HFFc6 (cell line): Measurements from ENCODE around the gene PNPLA6. TPM values are rescaled to one million over a fixed set of nuclear protein-coding genes. Genes with fewer than 3 reads are reported as not detected.

ENCODE experiments used
- DNase-seq: peaks from one replicate; pipeline ENCODE4 v3.0.0-alpha.2; 2018
- H3K27ac Mint-ChIP-seq: 2 replicates; pipeline ENCODE4 v1.8.0; 2020; ENCODE audit warnings: mild to moderate bottlenecking, mixed read lengths
- H3K27me3 Mint-ChIP-seq: 2 replicates; pipeline ENCODE4 v1.8.0; 2021; ENCODE audit warnings: mild to moderate bottlenecking, moderate library complexity, mixed read lengths; ENCODE audit not compliant: insufficient read depth
- H3K36me3 Mint-ChIP-seq: 2 replicates; pipeline ENCODE4 v1.8.0; 2021; ENCODE audit warnings: low read depth, mixed read lengths
- H3K4me1 Mint-ChIP-seq: 2 replicates; pipeline ENCODE4 v1.8.0; 2020; ENCODE audit warnings: low read depth, mixed read lengths
- H3K4me3 Mint-ChIP-seq: 2 replicates; pipeline ENCODE4 v1.8.0; 2020; ENCODE audit warnings: mild to moderate bottlenecking, moderate library complexity, mixed read lengths
- H3K9me3 Mint-ChIP-seq: 2 replicates; pipeline ENCODE4 v1.8.0; 2020; ENCODE audit warnings: mild to moderate bottlenecking, mixed read lengths
- CTCF ChIP-seq: fragments of 200-600 bp; sonication (generic); IDR thresholded peaks from 2 replicates; pipeline ENCODE4 v1.5.0; 2021; ENCODE audit warnings: antibody characterized with exemption, mild to moderate bottlenecking
- total RNA-seq, 6 experiments: library from RNA; stranded (reverse); fragmentation: NEBNext Ultra II Directional; extraction: Animal tissue kit (Norgen Biotek cat#: 25700); gene quantifications; 2 replicates in 1 of 6; 3 replicates in 5 of 6; pipeline ENCODE4 v1.2.3, GENCODE V29; 2021

PNPLA6 gene
- total RNA-seq, 6 experiments from 2014 or later = 123 to 157 (median 138) TPM

- Mint-ChIP-seq H3K9me3 (no peaks in the 10 kb centered on the region), H3K27me3 (peaks cover 26% of the 10 kb centered on the region), H3K36me3 (no peaks in the 10 kb centered on the region), H3K4me1 (no peaks in the 10 kb centered on the region), H3K4me3 (no peak within 1 kb of the TSS), H3K27ac (no peak within 1 kb of the TSS)
- DNase-seq = no peak
- no peak for TF ChIP-seq CTCF
Observed at GRCh38 chr19:7595466-7596133, 60.1 kb downstream of the PNPLA6 start, which contains the start of gene CAMSAP3. TSS of gene CAMSAP3 (plus strand) at chr19:7595863. CDS start at chr19:7596003, 140 bp downstream.

GRCh38 chr19:7596211-7596937 is 60.9 kb downstream of the PNPLA6 start:
- no peak for DNase-seq
- Mint-ChIP-seq H3K4me3 (no peak overlapping the region), H3K9me3 (no peaks in the 10 kb centered on the region), H3K36me3 (no peaks in the 10 kb centered on the region), H3K27me3 (peaks cover 26% of the 10 kb centered on the region), H3K27ac (no peak overlapping the region), H3K4me1 (no peaks in the 10 kb centered on the region)
- no peak for TF ChIP-seq CTCF

- no peak overlapping the region for H3K4me3 Mint-ChIP-seq
- H3K9me3 Mint-ChIP-seq = no peaks in the 10 kb centered on the region
- TF ChIP-seq CTCF = no peak
- no peak overlapping the region for H3K27ac Mint-ChIP-seq
- no peak for DNase-seq
- H3K27me3 Mint-ChIP-seq = peaks cover 27% of the 10 kb centered on the region
- H3K4me1 Mint-ChIP-seq = no peaks in the 10 kb centered on the region
- no peaks in the 10 kb centered on the region for H3K36me3 Mint-ChIP-seq
Observed at GRCh38 chr19:7597689-7598088, 62.2 kb downstream of the PNPLA6 start.

DNA sequence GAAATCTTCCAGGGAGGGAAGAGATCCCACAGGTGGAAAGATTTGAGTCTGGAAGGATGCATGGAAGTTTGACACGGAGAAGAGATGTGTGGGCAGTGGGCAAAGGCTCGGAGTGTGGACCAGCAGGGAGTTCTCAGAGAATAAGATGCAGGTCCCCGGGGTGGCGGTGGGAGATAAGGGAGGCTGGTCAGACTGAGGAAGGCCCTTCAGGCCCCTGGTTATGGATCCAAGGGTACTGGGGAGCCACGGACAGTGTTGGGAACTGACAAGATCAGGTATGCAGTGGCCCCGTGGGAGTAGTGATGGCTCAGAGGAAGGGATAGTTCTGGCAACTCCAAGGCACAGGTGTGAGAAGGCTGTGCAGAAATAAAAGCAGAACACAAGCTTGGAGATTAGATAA is 62.7 kb downstream of the PNPLA6 start:
- Mint-ChIP-seq H3K9me3 (no peaks in the 10 kb centered on the region), H3K27me3 (peaks cover 28% of the 10 kb centered on the region), H3K36me3 (no peaks in the 10 kb centered on the region), H3K4me3 (no peak overlapping the region), H3K27ac (no peak overlapping the region), H3K4me1 (no peaks in the 10 kb centered on the region)
- no peak for TF ChIP-seq CTCF
- DNase-seq = no peak

- Mint-ChIP-seq H3K9me3 (peaks cover 3% of the 10 kb centered on the region; the same call in 1 of the 2 replicates), H3K27me3 (peaks cover 19% of the 10 kb centered on the region), H3K36me3 (no peaks in the 10 kb centered on the region), H3K27ac (no peak overlapping the region), H3K4me3 (no peak overlapping the region), H3K4me1 (no peaks in the 10 kb centered on the region)
- DNase-seq = no peak
- no peak for TF ChIP-seq CTCF
Observed at GRCh38 chr19:7600721-7601120, 65.2 kb downstream of the PNPLA6 start.
